CD8-positive, alpha-beta memory T cell (primary cell): ENCODE data around the gene NR3C1. TPM values are rescaled to one million over a fixed set of nuclear protein-coding genes. Genes with fewer than 3 reads are reported as not detected.
"Not testable (repeated sequence)": the region's sequence is repeated elsewhere in the genome, so short reads cannot be mapped to it uniquely, and the experiment has no call there.

Experiments
- CTCF ChIA-PET: fragments of 350-600 bp; sonication (Branson Sonifier 250); formaldehyde crosslinking; loops from one replicate; lab custom pipeline; 2021; ENCODE audit warnings: antibody characterized with exemption; lab: Charles Lee
- POLR2A ChIA-PET: fragments of 350-600 bp; sonication (Branson Sonifier 250); formaldehyde crosslinking; loops from one replicate; lab custom pipeline; 2021; ENCODE audit warnings: antibody characterized with exemption; lab: Charles Lee
- DNase-seq, 5 donors: peaks; one replicate each; pipeline versions ENCODE4 v3.0.0 to v3.0.0-alpha.2; 2020 to 2022; ENCODE audit warnings: mixed read lengths in 1 of 5
- H3K27ac ChIP-seq: one replicate; pipeline ENCODE4 v1.7.0; 2013; ENCODE audit warnings: low read depth, mild to moderate bottlenecking, low read length, moderate library complexity
- H3K27me3 ChIP-seq: 2 replicates; pipeline ENCODE4 v1.7.0; 2013; ENCODE audit warnings: low read length, mild to moderate bottlenecking; ENCODE audit not compliant: insufficient read depth, poor library complexity, severe bottlenecking
- H3K36me3 ChIP-seq: 2 replicates; pipeline ENCODE4 v1.7.0; 2013; ENCODE audit warnings: mild to moderate bottlenecking, low read length, moderate library complexity; ENCODE audit not compliant: insufficient read depth
- H3K4me1 ChIP-seq: 2 replicates; pipeline ENCODE4 v1.7.0; 2013; ENCODE audit warnings: mild to moderate bottlenecking, low read length, moderate library complexity; ENCODE audit not compliant: insufficient read depth
- H3K4me3 ChIP-seq: 2 replicates; pipeline ENCODE4 v1.7.0; 2013; ENCODE audit warnings: mild to moderate bottlenecking, low read length
- H3K9me3 ChIP-seq: 2 replicates; pipeline ENCODE4 v1.7.0; 2013; ENCODE audit warnings: mild to moderate bottlenecking, low read length
- H3K27ac Mint-ChIP-seq, 8 donors: one replicate each; pipeline ENCODE4 v1.8.0; 2020 to 2021; ENCODE audit warnings: mixed read lengths in 8 of 8, mild to moderate bottlenecking in 6 of 8, inconsistent platforms in 3 of 8, moderate library complexity in 3 of 8
- H3K27me3 Mint-ChIP-seq, 2 donors: one replicate each; pipeline ENCODE4 v1.8.0; 2020 to 2021; ENCODE audit warnings: mixed read lengths in 2 of 2, mild to moderate bottlenecking in 1 of 2, moderate library complexity in 1 of 2
- H3K36me3 Mint-ChIP-seq, 3 donors: one replicate each; pipeline ENCODE4 v1.8.0; 2020 to 2021; ENCODE audit warnings: mixed read lengths in 3 of 3, inconsistent platforms in 1 of 3, mild to moderate bottlenecking in 1 of 3
- H3K4me1 Mint-ChIP-seq, 3 donors: one replicate each; pipeline ENCODE4 v1.8.0; 2020 to 2021; ENCODE audit warnings: mixed read lengths in 3 of 3, inconsistent platforms in 1 of 3, mild to moderate bottlenecking in 1 of 3
- H3K4me3 Mint-ChIP-seq, 7 donors: one replicate each; pipeline ENCODE4 v1.8.0; 2020 to 2021; ENCODE audit warnings: mixed read lengths in 7 of 7, mild to moderate bottlenecking in 6 of 7, moderate library complexity in 4 of 7, inconsistent platforms in 2 of 7
- H3K9me3 Mint-ChIP-seq, 5 donors: one replicate each; pipeline ENCODE4 v1.8.0; 2020 to 2022; ENCODE audit warnings: mixed read lengths in 5 of 5, mild to moderate bottlenecking in 3 of 5, moderate library complexity in 2 of 5, inconsistent platforms in 1 of 5
- polyA plus RNA-seq: library from polyadenylated mRNA; unstranded; fragments of 300-500 nt; fragmentation: Illumina TruSeq; gene quantifications from one replicate; pipeline ENCODE4 v1.2.3, GENCODE V29; 2021
- total RNA-seq, 2 experiments: library from RNA; stranded (reverse); gene quantifications; one replicate each; pipeline ENCODE4 v1.2.3, GENCODE V29; 2021

NR3C1 gene
- total and polyA plus RNA-seq, 3 experiments from 2014 or later, result 65.3 to 85.5 (median 66.5) TPM

- Histone ChIP-seq H3K27ac (no peak overlapping the region), H3K4me3 (no peak overlapping the region), H3K9me3 (no peaks in the 10 kb centered on the region), H3K27me3 (no peaks in the 10 kb centered on the region), H3K4me1 (no peaks in the 10 kb centered on the region), H3K36me3 (no peaks in the 10 kb centered on the region)
- CTCF ChIA-PET, result interaction anchor here (0.9 kb wide), 1 partner anchor 52 kb away, joined by 3 read pairs; no protein-coding TSS in a partner anchor
- no peak for DNase-seq
- Mint-ChIP-seq H3K36me3 (peaks cover 0 to 44% (median 10%) of the 10 kb centered on the region in 3 donors), H3K9me3 (no peaks in the 10 kb centered on the region), H3K4me3 (no peak overlapping the region), H3K4me1 (peaks cover 40 to 74% (median 64%) of the 10 kb centered on the region in 3 donors), H3K27ac (no peak overlapping the region), H3K27me3 (no peaks in the 10 kb centered on the region)
- POLR2A ChIA-PET, result interaction anchor here (1.9 kb wide), 1 partner anchor 67 kb away, joined by 6 read pairs; no protein-coding TSS in a partner anchor
Observed at GRCh38 chr5:143337946-143338345, 65.5 kb downstream of the NR3C1 start.

GRCh38 chr5:143336485-143336884 is 67.0 kb downstream of the NR3C1 start:
- H3K27me3 ChIP-seq, result no peaks in the 10 kb centered on the region
- H3K27ac Mint-ChIP-seq, result peak overlapping the region in 2 of 8 donors; percentile 7 to 34
- no peaks in the 10 kb centered on the region for H3K9me3 ChIP-seq
- ChIA-PET CTCF (no interaction called here), POLR2A (no interaction called here)
- no peaks in the 10 kb centered on the region for H3K27me3 Mint-ChIP-seq
- peaks cover 0 to 53% (median 7%) of the 10 kb centered on the region in 3 donors for H3K36me3 Mint-ChIP-seq
- no peaks in the 10 kb centered on the region for H3K9me3 Mint-ChIP-seq
- H3K4me1 ChIP-seq, result no peaks in the 10 kb centered on the region
- H3K36me3 ChIP-seq, result no peaks in the 10 kb centered on the region
- H3K4me3 ChIP-seq, result no peak overlapping the region
- peaks cover 35 to 75% (median 58%) of the 10 kb centered on the region in 3 donors for H3K4me1 Mint-ChIP-seq
- DNase-seq, result no peak
- no peak overlapping the region for H3K4me3 Mint-ChIP-seq
- no peak overlapping the region for H3K27ac ChIP-seq

GRCh38 chr5:143334903-143335302 is 68.6 kb downstream of the NR3C1 start:
- CTCF ChIA-PET, result no interaction called here
- Histone ChIP-seq H3K27ac (no peak overlapping the region), H3K27me3 (no peaks in the 10 kb centered on the region), H3K4me3 (no peak overlapping the region), H3K9me3 (no peaks in the 10 kb centered on the region), H3K4me1 (no peaks in the 10 kb centered on the region), H3K36me3 (no peaks in the 10 kb centered on the region)
- peaks cover 34 to 78% (median 59%) of the 10 kb centered on the region in 3 donors for H3K4me1 Mint-ChIP-seq
- H3K27ac Mint-ChIP-seq, result peak overlapping the region in 6 of 8 donors; percentile 11 to 99 (median 46)
- peaks cover 0 to 49% (median 4%) of the 10 kb centered on the region in 3 donors for H3K36me3 Mint-ChIP-seq
- no peak for DNase-seq
- H3K27me3 Mint-ChIP-seq, result no peaks in the 10 kb centered on the region
- H3K4me3 Mint-ChIP-seq, result no peak overlapping the region
- H3K9me3 Mint-ChIP-seq, result peaks cover 0 to 3% (median 0%) of the 10 kb centered on the region in 5 donors
- POLR2A ChIA-PET, result no interaction called here

GRCh38 chr5:143334380-143334779 is 69.1 kb downstream of the NR3C1 start:
- H3K9me3 ChIP-seq, POLR2A ChIA-PET, H3K36me3 ChIP-seq, H3K4me3 Mint-ChIP-seq, H3K27me3 ChIP-seq, H3K9me3 Mint-ChIP-seq, CTCF ChIA-PET, DNase-seq, H3K4me1 ChIP-seq, H3K4me3 ChIP-seq, H3K27me3 Mint-ChIP-seq, H3K27ac ChIP-seq: not testable (repeated sequence)
- peak overlapping the region in 2 of 8 donors; percentile 2 to 99 for H3K27ac Mint-ChIP-seq
- H3K36me3 Mint-ChIP-seq, result peaks cover 0 to 46% (median 4%) of the 10 kb centered on the region in 3 donors
- peaks cover 31 to 73% (median 55%) of the 10 kb centered on the region in 3 donors for H3K4me1 Mint-ChIP-seq

GRCh38 chr5:143331956-143332355 is 71.5 kb downstream of the NR3C1 start:
- H3K27me3 Mint-ChIP-seq, result no peaks in the 10 kb centered on the region
- CTCF ChIA-PET, result no interaction called here
- H3K36me3 Mint-ChIP-seq, result peaks cover 5 to 51% (median 6%) of the 10 kb centered on the region in 3 donors
- H3K4me1 Mint-ChIP-seq, result peaks cover 48 to 79% (median 72%) of the 10 kb centered on the region in 3 donors
- Histone ChIP-seq H3K36me3 (no peaks in the 10 kb centered on the region), H3K27me3 (no peaks in the 10 kb centered on the region), H3K9me3 (no peaks in the 10 kb centered on the region), H3K4me3 (no peak overlapping the region), H3K4me1 (no peaks in the 10 kb centered on the region), H3K27ac (no peak overlapping the region)
- H3K27ac Mint-ChIP-seq, result no peak overlapping the region
- DNase-seq, result no peak
- POLR2A ChIA-PET, result interaction anchor here (0.6 kb wide), 1 partner anchor 1262 kb away, joined by 4 read pairs; no protein-coding TSS in a partner anchor
- H3K9me3 Mint-ChIP-seq, result peaks cover 0 to 3% (median 0%) of the 10 kb centered on the region in 5 donors
- H3K4me3 Mint-ChIP-seq, result no peak overlapping the region

GRCh38 chr5:143329843-143330242 is 73.6 kb downstream of the NR3C1 start:
- Mint-ChIP-seq H3K4me3 (no peak overlapping the region), H3K36me3 (peaks cover 7 to 47% (median 7%) of the 10 kb centered on the region in 3 donors), H3K27me3 (no peaks in the 10 kb centered on the region), H3K9me3 (peaks cover 0 to 3% (median 0%) of the 10 kb centered on the region in 5 donors), H3K27ac (no peak overlapping the region), H3K4me1 (peaks cover 49 to 80% (median 72%) of the 10 kb centered on the region in 3 donors)
- ChIA-PET POLR2A (no interaction called here), CTCF (no interaction called here)
- Histone ChIP-seq H3K27me3 (no peaks in the 10 kb centered on the region), H3K27ac (no peak overlapping the region), H3K4me3 (no peak overlapping the region), H3K36me3 (no peaks in the 10 kb centered on the region), H3K4me1 (peaks cover 4% of the 10 kb centered on the region), H3K9me3 (no peaks in the 10 kb centered on the region)
- DNase-seq, result no peak

GRCh38 chr5:143328589-143329220 is 74.8 kb downstream of the NR3C1 start:
- Mint-ChIP-seq H3K4me1 (peaks cover 60 to 87% (median 78%) of the 10 kb centered on the region in 3 donors), H3K36me3 (peaks cover 5 to 45% (median 7%) of the 10 kb centered on the region in 3 donors), H3K27me3 (no peaks in the 10 kb centered on the region), H3K27ac (peak overlapping the region in 4 of 8 donors; percentile 1 to 43 (median 34)), H3K4me3 (peak overlapping the region in 1 of 7 donors; percentile 7), H3K9me3 (peaks cover 0 to 3% (median 0%) of the 10 kb centered on the region in 5 donors)
- ChIA-PET CTCF (no interaction called here), POLR2A (no interaction called here)
- Histone ChIP-seq H3K4me1 (peaks cover 4% of the 10 kb centered on the region), H3K27me3 (no peaks in the 10 kb centered on the region), H3K4me3 (no peak overlapping the region), H3K36me3 (no peaks in the 10 kb centered on the region), H3K9me3 (no peaks in the 10 kb centered on the region), H3K27ac (no peak overlapping the region)
- DNase-seq, result no peak

- H3K36me3 Mint-ChIP-seq, result peaks cover 4 to 40% (median 7%) of the 10 kb centered on the region in 3 donors
Observed at GRCh38 chr5:143325086-143325485, 78.4 kb downstream of the NR3C1 start.

More at GRCh38 chr5:143325086-143325485, 78.4 kb downstream of the NR3C1 start:
- H3K4me3 ChIP-seq, DNase-seq, H3K27ac ChIP-seq, H3K36me3 ChIP-seq, H3K9me3 Mint-ChIP-seq, H3K27me3 ChIP-seq, POLR2A ChIA-PET, CTCF ChIA-PET, H3K4me1 ChIP-seq, H3K9me3 ChIP-seq, H3K27me3 Mint-ChIP-seq: not testable (repeated sequence)
- peak overlapping the region in 1 of 7 donors; percentile 20 for H3K4me3 Mint-ChIP-seq
- H3K27ac Mint-ChIP-seq, result peak overlapping the region in 2 of 8 donors; percentile 16 to 66
- peaks cover 76 to 93% (median 91%) of the 10 kb centered on the region in 3 donors for H3K4me1 Mint-ChIP-seq
